Right atrium auricular region (tissue), 2 donors: Measurements from ENCODE around the gene ATP1A4. TPM values are rescaled to one million over a fixed set of nuclear protein-coding genes. Genes with fewer than 3 reads are reported as not detected.
A peak's percentile ranks its signal among the peaks of the same experiment; 100 is the strongest.

ENCODE experiments used
- DNase-seq: peaks from one replicate; pipeline ENCODE4 v3.0.0-alpha.2; 2019; ENCODE audit warnings: low spot score
- H3K27ac ChIP-seq, 2 donors: fragments of 200-600 bp; sonication (generic); 1 replicate in 1 of 2; 2 replicates in 1 of 2; pipeline ENCODE4 v1.5.1; 2016 to 2019
- H3K27me3 ChIP-seq, 2 donors: fragments of 200-600 bp; sonication (generic); one replicate each; pipeline versions ENCODE4 v1.5.1 to v1.6.0; 2017 to 2019
- H3K36me3 ChIP-seq: fragments of 200-600 bp; sonication (generic); one replicate; pipeline ENCODE4 v1.5.1; 2016
- H3K4me1 ChIP-seq, 2 donors: fragments of 200-600 bp; sonication (generic); one replicate each; pipeline versions ENCODE4 v1.5.1 to v1.6.0; 2017 to 2019
- H3K4me3 ChIP-seq, 2 donors: fragments of 200-600 bp; sonication (generic); 1 replicate in 1 of 2; 2 replicates in 1 of 2; pipeline ENCODE4 v1.5.1; 2017 to 2019; ENCODE audit warnings: mild to moderate bottlenecking in 1 of 2, moderate library complexity in 1 of 2
- H3K9me3 ChIP-seq, 2 donors: fragments of 200-600 bp; sonication (generic); one replicate each; pipeline ENCODE4 v1.5.1; 2019
- total RNA-seq, 2 donors: library from RNA; depleted of rRNA; stranded (reverse); fragments of >200 nt; gene quantifications; one replicate each; pipeline ENCODE4 v1.1.0, GENCODE V29; 2016
- TF ChIP-seq, protein P1 (sequence below), 2 donors: fragments of 200-600 bp; sonication (generic); IDR thresholded peaks; one replicate each; pipeline ENCODE4 v1.5.1; 2019; ENCODE audit warnings: antibody characterized with exemption in 2 of 2

The ATP1A4 gene
- total RNA-seq, 2 donors from 2014 or later, result not detected

DNA sequence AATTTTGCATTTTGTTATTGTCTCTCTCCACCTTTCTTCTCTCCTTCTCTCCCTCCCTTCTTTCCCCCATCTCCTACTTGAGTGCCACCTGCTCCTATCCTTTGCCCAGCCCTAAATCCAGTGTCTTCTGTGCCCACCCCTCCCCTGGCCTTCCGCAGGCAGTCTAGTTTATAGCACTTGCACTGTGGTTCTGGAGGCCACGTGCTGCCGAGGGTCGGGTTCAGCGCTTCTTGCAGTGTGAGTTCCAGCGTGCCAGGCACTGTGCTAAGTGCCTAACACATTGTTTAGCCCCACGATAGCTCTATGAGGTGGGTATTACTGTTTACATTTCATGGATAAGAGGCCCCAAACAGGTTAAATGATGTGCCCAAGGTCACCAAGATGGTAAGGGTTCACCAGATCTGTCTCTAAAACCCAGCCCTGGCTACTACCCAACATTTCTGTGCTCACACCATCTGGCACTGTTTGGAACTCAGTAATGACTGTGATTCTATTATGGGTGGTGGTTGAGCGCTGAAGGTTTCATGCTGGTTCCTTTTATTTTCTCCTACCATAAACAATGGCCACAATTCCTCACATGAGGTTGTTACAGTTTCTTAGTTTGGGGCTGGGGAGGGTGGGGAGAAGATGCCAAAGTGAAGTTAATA lies 14.1 kb upstream of the ATP1A4 start:
- peaks cover 0 to 8% of the 10 kb centered on the region in 2 donors for H3K4me1 ChIP-seq
- peak overlapping the region in 1 of 2 donors; percentile 27 for H3K27ac ChIP-seq
- no peaks in the 10 kb centered on the region for H3K9me3 ChIP-seq
- TF ChIP-seq, protein P1, sequence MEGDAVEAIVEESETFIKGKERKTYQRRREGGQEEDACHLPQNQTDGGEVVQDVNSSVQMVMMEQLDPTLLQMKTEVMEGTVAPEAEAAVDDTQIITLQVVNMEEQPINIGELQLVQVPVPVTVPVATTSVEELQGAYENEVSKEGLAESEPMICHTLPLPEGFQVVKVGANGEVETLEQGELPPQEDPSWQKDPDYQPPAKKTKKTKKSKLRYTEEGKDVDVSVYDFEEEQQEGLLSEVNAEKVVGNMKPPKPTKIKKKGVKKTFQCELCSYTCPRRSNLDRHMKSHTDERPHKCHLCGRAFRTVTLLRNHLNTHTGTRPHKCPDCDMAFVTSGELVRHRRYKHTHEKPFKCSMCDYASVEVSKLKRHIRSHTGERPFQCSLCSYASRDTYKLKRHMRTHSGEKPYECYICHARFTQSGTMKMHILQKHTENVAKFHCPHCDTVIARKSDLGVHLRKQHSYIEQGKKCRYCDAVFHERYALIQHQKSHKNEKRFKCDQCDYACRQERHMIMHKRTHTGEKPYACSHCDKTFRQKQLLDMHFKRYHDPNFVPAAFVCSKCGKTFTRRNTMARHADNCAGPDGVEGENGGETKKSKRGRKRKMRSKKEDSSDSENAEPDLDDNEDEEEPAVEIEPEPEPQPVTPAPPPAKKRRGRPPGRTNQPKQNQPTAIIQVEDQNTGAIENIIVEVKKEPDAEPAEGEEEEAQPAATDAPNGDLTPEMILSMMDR (IDR thresholded peaks at IDR 0.05), result no peak
- H3K36me3 ChIP-seq, result peaks cover 92% of the 10 kb centered on the region
- H3K4me3 ChIP-seq, result no peak overlapping the region
- H3K27me3 ChIP-seq, result no peaks in the 10 kb centered on the region
- DNase-seq, result no peak

DNA sequence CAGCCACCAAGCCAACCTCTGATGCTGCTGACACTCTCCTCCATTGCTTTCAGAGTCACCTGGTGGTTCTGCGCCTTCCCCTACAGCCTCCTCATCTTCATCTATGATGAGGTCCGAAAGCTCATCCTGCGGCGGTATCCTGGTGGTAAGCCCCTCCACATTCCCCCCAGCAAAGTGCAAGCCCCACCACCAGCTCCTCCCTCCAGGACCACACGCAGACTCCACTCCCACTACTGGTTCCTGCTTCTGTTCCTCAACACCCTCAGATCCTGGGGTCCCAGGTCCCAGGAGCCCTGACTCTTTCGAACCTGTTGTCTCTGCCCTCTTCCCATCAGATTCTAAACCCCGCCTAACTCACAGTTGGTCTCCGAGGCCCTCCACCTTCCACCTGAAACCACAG lies 11.6 kb upstream of the ATP1A4 start:
- no peak for DNase-seq
- TF ChIP-seq, protein P1 (IDR thresholded peaks at IDR 0.05), result no peak
- Histone ChIP-seq H3K4me3 (no peak overlapping the region), H3K4me1 (no peaks in the 10 kb centered on the region), H3K36me3 (peaks cover 74% of the 10 kb centered on the region), H3K27ac (no peak overlapping the region), H3K27me3 (no peaks in the 10 kb centered on the region), H3K9me3 (no peaks in the 10 kb centered on the region)

DNA sequence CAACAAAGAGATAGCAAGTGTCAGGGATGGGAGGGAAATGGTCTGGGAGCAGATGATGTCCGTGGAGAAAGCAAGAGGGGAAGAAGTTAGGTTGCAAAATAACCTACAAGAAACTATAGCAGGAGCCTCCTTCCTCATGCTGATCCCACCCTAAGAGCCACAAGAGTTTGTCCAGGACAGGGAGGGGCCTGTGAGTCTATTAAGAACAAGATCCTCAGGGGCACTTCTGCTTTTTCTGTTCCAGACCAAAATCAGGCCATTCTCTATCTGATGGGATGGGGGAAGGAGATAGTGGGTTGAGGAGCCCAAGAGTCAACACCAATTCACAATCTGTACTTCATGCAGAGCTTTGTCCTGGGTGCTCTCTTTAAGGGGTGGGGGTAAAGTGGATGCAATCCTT lies 7.7 kb upstream of the ATP1A4 start:
- DNase-seq, result no peak
- TF ChIP-seq, protein P1 (IDR thresholded peaks at IDR 0.05), result no peak
- H3K4me1 ChIP-seq, result no peaks in the 10 kb centered on the region
- H3K27me3 ChIP-seq, result no peaks in the 10 kb centered on the region
- H3K36me3 ChIP-seq, result peaks cover 41% of the 10 kb centered on the region
- no peak overlapping the region for H3K27ac ChIP-seq
- no peak overlapping the region for H3K4me3 ChIP-seq
- no peaks in the 10 kb centered on the region for H3K9me3 ChIP-seq

DNA sequence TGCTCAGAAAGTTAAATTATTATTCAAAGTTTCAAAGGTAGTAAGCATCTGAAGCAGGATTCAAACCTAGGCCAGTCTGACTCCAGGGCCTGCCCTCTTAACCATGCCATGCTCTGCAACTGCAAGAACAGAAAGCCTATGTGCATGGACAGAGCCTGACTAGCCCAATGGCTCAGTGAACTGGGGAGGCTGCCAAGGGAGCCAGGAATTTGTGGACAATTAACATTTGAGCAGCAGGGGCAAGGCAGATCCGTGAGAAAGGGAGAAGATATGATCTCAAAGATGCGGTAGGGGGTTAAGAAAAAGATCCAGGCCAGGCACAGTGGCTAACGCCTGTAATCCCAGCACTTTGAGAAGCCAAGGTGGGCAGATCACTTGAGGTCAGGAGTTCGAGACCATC lies 6.5 kb upstream of the ATP1A4 start:
- TF ChIP-seq, protein P1 (IDR thresholded peaks at IDR 0.05), result no peak
- no peak for DNase-seq
- Histone ChIP-seq H3K4me1 (peaks cover 0 to 4% of the 10 kb centered on the region in 2 donors), H3K9me3 (no peaks in the 10 kb centered on the region), H3K36me3 (peaks cover 28% of the 10 kb centered on the region), H3K4me3 (no peak overlapping the region), H3K27ac (no peak overlapping the region), H3K27me3 (no peaks in the 10 kb centered on the region)

DNA sequence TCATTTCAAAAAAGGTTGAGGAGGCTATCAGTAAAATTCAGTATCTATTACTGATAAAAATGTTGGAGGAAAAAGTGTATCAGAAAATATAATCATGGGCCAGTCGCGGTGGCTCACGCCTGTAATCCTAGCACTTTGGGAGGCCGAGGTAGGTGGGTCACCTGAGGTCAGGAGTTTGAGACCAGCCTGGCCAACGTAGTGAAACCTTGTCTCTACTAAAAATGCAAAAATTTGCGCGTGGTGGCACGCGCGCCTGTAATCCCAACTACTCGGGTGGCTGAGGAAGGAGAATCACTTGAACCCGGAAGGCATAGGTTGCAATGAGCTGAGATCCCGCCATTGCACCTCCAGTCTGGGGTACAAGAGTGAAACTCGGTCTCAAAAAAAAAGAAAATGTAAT lies 5.3 kb upstream of the ATP1A4 start:
- TF ChIP-seq, protein P1 (IDR thresholded peaks at IDR 0.05), result no peak
- H3K27me3 ChIP-seq, result no peaks in the 10 kb centered on the region
- no peak overlapping the region for H3K27ac ChIP-seq
- no peak for DNase-seq
- H3K4me1 ChIP-seq, result peaks cover 0 to 4% of the 10 kb centered on the region in 2 donors
- H3K4me3 ChIP-seq, result no peak overlapping the region
- H3K9me3 ChIP-seq, result no peaks in the 10 kb centered on the region
- H3K36me3 ChIP-seq, result peaks cover 16% of the 10 kb centered on the region

DNA sequence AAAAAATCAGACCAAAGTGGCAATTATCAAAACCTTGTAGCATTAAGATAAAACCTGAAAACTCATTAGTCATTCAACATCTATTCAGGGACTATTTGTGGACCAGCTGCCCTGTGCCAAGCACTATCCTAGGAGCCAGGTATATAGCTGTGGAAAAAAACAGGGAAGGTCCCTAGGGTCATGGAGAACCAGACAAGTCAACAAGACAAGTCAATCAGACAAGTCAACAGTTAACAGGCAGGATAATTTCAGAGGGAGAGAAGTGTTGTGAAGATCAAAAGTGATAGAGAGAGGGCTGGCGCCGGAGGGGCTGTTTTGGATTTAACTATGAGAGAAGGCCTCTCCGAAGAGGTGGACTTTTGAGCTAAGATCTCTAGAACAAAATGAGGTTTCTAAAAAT lies 3.3 kb upstream of the ATP1A4 start:
- Histone ChIP-seq H3K27me3 (no peaks in the 10 kb centered on the region), H3K4me1 (peaks cover 0 to 4% of the 10 kb centered on the region in 2 donors), H3K9me3 (no peaks in the 10 kb centered on the region), H3K36me3 (no peaks in the 10 kb centered on the region), H3K4me3 (no peak overlapping the region), H3K27ac (peak overlapping the region in 1 of 2 donors; percentile 42)
- TF ChIP-seq, protein P1 (IDR thresholded peaks at IDR 0.05), result no peak
- no peak for DNase-seq
